Stimulated activated CD8-positive, alpha-beta memory T cell treated with anti-CD3 and anti-CD28 coated beads, Interleukin-15, amount 100 ng/mL, for 24 hours (primary cell): ENCODE results near the gene RERE.
"Not testable (repeated sequence)": the region's sequence is repeated elsewhere in the genome, so short reads cannot be mapped to it uniquely, and the experiment has no call there.

Experiments
- DNase-seq: peaks from one replicate; pipeline ENCODE4 v3.0.0-alpha.2; 2020; ENCODE audit warnings: low read depth

Gene RERE

GRCh38 chr1:8602471-8603219 lies 214.8 kb downstream of the RERE start:
- DNase-seq = no peak

GRCh38 chr1:8600336-8600735 lies 217.1 kb downstream of the RERE start:
- DNase-seq = no peak

- no peak for DNase-seq
These were observed 217.7 kb downstream of the RERE start for GRCh38 chr1:8599646-8600212.

GRCh38 chr1:8598783-8599182 lies 218.7 kb downstream of the RERE start:
- no peak for DNase-seq

- DNase-seq = no peak
These were observed 219.2 kb downstream of the RERE start for GRCh38 chr1:8598060-8598724.

GRCh38 chr1:8597455-8597854 lies 220.0 kb downstream of the RERE start:
- no peak for DNase-seq

GRCh38 chr1:8595941-8596340 lies 221.5 kb downstream of the RERE start:
- no peak for DNase-seq

- no peak for DNase-seq
These were observed 222.1 kb downstream of the RERE start for GRCh38 chr1:8595332-8595731.

GRCh38 chr1:8593292-8593691 lies 224.1 kb downstream of the RERE start:
- DNase-seq = not testable (repeated sequence)

GRCh38 chr1:8591569-8591968 lies 225.9 kb downstream of the RERE start:
- no peak for DNase-seq

GRCh38 chr1:8590721-8591351 lies 226.6 kb downstream of the RERE start:
- no peak for DNase-seq

GRCh38 chr1:8589571-8589970 lies 227.9 kb downstream of the RERE start:
- DNase-seq = no peak

- no peak for DNase-seq
These were observed 229.7 kb downstream of the RERE start for GRCh38 chr1:8587784-8588183.

GRCh38 chr1:8586438-8586837 lies 231.0 kb downstream of the RERE start:
- DNase-seq = no peak

GRCh38 chr1:8584316-8584715 lies 233.1 kb downstream of the RERE start:
- DNase-seq = no peak

- DNase-seq = no peak
These were observed 234.4 kb downstream of the RERE start for GRCh38 chr1:8583031-8583430.

GRCh38 chr1:8580566-8580965 lies 236.9 kb downstream of the RERE start:
- DNase-seq = no peak

- DNase-seq = no peak
These were observed 238.5 kb downstream of the RERE start for GRCh38 chr1:8578936-8579335.

- no peak for DNase-seq
These were observed 239.1 kb downstream of the RERE start for GRCh38 chr1:8578132-8578877.

- DNase-seq = no peak
These were observed 242.5 kb downstream of the RERE start for GRCh38 chr1:8574985-8575384.

GRCh38 chr1:8572106-8572505 lies 245.3 kb downstream of the RERE start:
- no peak for DNase-seq
